Duodenal mucosa (tissue), 2 donors: ENCODE measurements around the gene LPAR1.

Experiments used
- H3K27ac ChIP-seq: one replicate; pipeline ENCODE4 v1.7.0; 2013; ENCODE audit warnings: low read depth, low read length
- H3K27me3 ChIP-seq, 2 donors: one replicate each; pipeline ENCODE4 v1.7.0; 2013; ENCODE audit warnings: low read length in 2 of 2, control low read depth in 1 of 2; ENCODE audit not compliant: insufficient read depth in 2 of 2, control insufficient read depth in 1 of 2
- H3K36me3 ChIP-seq, 2 donors: one replicate each; pipeline ENCODE4 v1.7.0; 2013; ENCODE audit warnings: low read length in 2 of 2, control low read depth in 1 of 2; ENCODE audit not compliant: insufficient read depth in 2 of 2, control insufficient read depth in 1 of 2
- H3K4me1 ChIP-seq, 2 donors: one replicate each; pipeline ENCODE4 v1.7.0; 2013; ENCODE audit warnings: low read length in 2 of 2, control low read depth in 1 of 2; ENCODE audit not compliant: insufficient read depth in 2 of 2, control insufficient read depth in 1 of 2
- H3K4me3 ChIP-seq, 2 donors: one replicate each; pipeline ENCODE4 v1.7.0; 2013; ENCODE audit warnings: low read length in 2 of 2, low read depth in 1 of 2
- H3K9ac ChIP-seq, 2 donors: one replicate each; pipeline ENCODE4 v1.7.0; 2013; ENCODE audit warnings: low read length in 2 of 2, low read depth in 1 of 2
- H3K9me3 ChIP-seq, 2 donors: one replicate each; pipeline ENCODE4 v1.7.0; 2013; ENCODE audit warnings: low read length in 2 of 2, control low read depth in 1 of 2; ENCODE audit not compliant: control insufficient read depth in 1 of 2

LPAR1 gene

DNA sequence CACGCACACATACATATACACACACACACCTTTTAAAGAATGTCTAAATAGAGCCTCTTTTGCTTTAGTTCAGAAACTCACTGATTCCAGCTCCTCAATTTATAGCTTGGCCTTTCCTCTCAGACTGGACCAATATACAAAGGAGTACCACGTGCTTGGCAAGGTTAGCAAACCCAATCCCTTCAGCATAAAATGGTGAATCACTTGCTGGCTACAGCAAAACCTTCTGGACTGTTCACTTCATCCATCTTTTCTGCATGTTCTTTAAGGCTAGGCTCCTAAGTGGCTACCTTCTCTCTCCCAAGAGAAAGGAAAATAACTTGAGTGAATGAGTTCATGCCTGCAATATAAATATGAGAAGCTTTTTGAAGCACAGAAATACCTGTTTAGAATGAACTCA, 109.7 kb downstream of the LPAR1 start:
- H3K9ac ChIP-seq: no peak overlapping the region
- H3K27ac ChIP-seq: no peak overlapping the region
- no peak overlapping the region for H3K4me3 ChIP-seq
- no peaks in the 10 kb centered on the region for H3K27me3 ChIP-seq
- no peaks in the 10 kb centered on the region for H3K36me3 ChIP-seq
- no peaks in the 10 kb centered on the region for H3K9me3 ChIP-seq
- H3K4me1 ChIP-seq: peaks cover 5 to 13% of the 10 kb centered on the region in 2 donors

DNA sequence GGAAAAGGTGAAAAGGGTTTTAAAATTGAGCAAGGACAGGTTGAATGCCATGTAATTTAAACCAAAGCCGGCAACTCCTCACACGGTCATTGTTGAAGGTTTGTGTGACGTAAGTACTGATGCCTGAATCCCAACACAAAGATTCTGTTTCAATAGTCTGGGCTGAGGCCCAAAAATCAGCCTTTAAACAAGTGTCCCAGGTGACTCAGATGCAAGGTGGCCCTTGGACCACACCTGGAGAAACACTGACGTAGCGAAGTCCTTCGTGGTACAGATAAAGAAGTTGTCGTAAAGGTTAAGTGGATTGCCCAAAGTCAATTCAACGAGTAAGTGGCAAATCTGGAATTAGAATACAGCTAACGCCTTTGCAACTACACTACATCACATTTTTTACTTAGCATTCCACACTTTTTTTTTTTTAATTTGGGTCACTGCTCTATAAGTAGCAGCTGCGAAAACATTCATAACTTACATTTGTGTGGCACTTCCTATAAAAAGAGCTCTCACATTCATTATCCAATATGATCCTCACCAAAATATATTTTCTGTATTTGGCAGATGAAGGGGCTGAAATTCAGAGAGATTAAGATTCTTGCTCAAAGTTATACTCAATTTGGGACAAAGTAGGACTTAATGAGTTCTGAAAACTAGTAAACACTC, 111.3 kb downstream of the LPAR1 start:
- H3K4me1 ChIP-seq: peaks cover 0 to 7% of the 10 kb centered on the region in 2 donors
- no peaks in the 10 kb centered on the region for H3K27me3 ChIP-seq
- no peaks in the 10 kb centered on the region for H3K9me3 ChIP-seq
- H3K9ac ChIP-seq: no peak overlapping the region
- no peak overlapping the region for H3K27ac ChIP-seq
- no peak overlapping the region for H3K4me3 ChIP-seq
- no peaks in the 10 kb centered on the region for H3K36me3 ChIP-seq

- Histone ChIP-seq H3K27me3 (no peaks in the 10 kb centered on the region), H3K27ac (no peak overlapping the region), H3K9me3 (no peaks in the 10 kb centered on the region), H3K9ac (no peak overlapping the region), H3K4me3 (no peak overlapping the region), H3K4me1 (peaks cover 0 to 17% of the 10 kb centered on the region in 2 donors), H3K36me3 (no peaks in the 10 kb centered on the region)
Observed at GRCh38 chr9:110923601-110924000, 114.7 kb downstream of the LPAR1 start.

- Histone ChIP-seq H3K4me3 (no peak overlapping the region), H3K4me1 (peaks cover 0 to 17% of the 10 kb centered on the region in 2 donors), H3K9me3 (no peaks in the 10 kb centered on the region), H3K36me3 (no peaks in the 10 kb centered on the region), H3K9ac (no peak overlapping the region), H3K27me3 (no peaks in the 10 kb centered on the region), H3K27ac (no peak overlapping the region)
Observed at GRCh38 chr9:110922145-110922544, 116.1 kb downstream of the LPAR1 start.

DNA sequence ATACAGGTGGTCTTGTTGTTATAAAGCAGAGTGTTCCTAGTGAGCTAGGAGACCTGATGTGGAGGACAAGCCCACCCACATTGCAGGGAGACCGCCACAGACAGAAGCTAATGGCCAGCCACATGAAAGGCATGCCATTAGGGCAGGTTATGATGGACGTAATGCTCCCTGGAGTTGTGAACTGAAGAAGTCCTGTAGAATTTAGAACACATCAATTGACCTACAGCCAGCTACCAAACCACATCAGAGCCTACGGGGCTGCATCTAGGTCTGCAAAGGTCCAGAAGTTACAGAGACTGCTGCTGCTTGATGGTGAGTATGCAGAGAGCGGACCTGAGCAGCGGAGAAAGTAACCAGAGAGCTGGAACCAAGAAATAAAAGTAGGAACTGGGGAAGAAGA, 116.6 kb downstream of the LPAR1 start:
- no peak overlapping the region for H3K4me3 ChIP-seq
- no peaks in the 10 kb centered on the region for H3K27me3 ChIP-seq
- H3K9ac ChIP-seq: no peak overlapping the region
- no peak overlapping the region for H3K27ac ChIP-seq
- H3K4me1 ChIP-seq: peaks cover 0 to 17% of the 10 kb centered on the region in 2 donors
- H3K36me3 ChIP-seq: no peaks in the 10 kb centered on the region
- H3K9me3 ChIP-seq: no peaks in the 10 kb centered on the region

GRCh38 chr9:110919609-110920008, 118.7 kb downstream of the LPAR1 start:
- no peaks in the 10 kb centered on the region for H3K36me3 ChIP-seq
- H3K27me3 ChIP-seq: no peaks in the 10 kb centered on the region
- H3K4me3 ChIP-seq: no peak overlapping the region
- H3K9me3 ChIP-seq: no peaks in the 10 kb centered on the region
- H3K4me1 ChIP-seq: peaks cover 0 to 14% of the 10 kb centered on the region in 2 donors
- no peak overlapping the region for H3K27ac ChIP-seq
- no peak overlapping the region for H3K9ac ChIP-seq

GRCh38 chr9:110919050-110919435, 119.2 kb downstream of the LPAR1 start:
- H3K4me3 ChIP-seq: no peak overlapping the region
- H3K4me1 ChIP-seq: peaks cover 0 to 14% of the 10 kb centered on the region in 2 donors
- no peaks in the 10 kb centered on the region for H3K36me3 ChIP-seq
- H3K9ac ChIP-seq: no peak overlapping the region
- H3K27me3 ChIP-seq: no peaks in the 10 kb centered on the region
- no peaks in the 10 kb centered on the region for H3K9me3 ChIP-seq
- no peak overlapping the region for H3K27ac ChIP-seq

DNA sequence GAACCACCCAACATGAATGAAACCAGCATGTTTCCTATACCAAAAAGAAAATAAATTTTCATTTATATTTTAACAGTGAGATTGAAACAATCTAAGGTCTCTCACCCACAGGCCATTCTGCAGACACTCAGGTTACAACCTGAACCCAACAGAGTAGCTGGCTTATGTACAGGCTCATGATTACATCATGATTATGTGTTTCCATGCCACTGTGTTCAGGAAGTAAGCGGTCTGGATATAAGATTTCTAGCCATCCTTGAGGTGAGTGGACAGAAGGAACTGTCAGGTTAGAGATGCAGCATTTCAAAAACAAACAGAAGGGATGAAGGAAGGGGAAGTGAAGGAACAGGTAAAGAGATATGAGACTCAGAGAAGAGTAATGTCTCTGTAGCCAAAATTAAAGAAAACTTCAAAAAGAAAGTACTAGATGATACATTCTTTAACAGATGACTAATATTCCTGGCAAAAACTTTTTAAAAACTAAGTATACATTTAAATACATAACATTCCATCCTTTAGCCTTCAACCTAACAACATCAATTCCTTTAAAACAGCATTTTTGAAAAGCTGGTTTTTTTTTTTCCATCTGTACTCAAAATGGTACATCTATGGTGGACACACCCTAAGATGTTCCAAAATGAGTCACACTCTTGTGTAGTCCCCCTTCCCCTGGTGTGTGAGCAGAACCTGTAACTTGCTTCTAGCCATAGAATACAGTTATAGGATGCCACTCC, 119.8 kb downstream of the LPAR1 start:
- peaks cover 0 to 14% of the 10 kb centered on the region in 2 donors for H3K4me1 ChIP-seq
- no peak overlapping the region for H3K9ac ChIP-seq
- no peak overlapping the region for H3K27ac ChIP-seq
- no peaks in the 10 kb centered on the region for H3K27me3 ChIP-seq
- H3K4me3 ChIP-seq: no peak overlapping the region
- no peaks in the 10 kb centered on the region for H3K9me3 ChIP-seq
- H3K36me3 ChIP-seq: no peaks in the 10 kb centered on the region

DNA sequence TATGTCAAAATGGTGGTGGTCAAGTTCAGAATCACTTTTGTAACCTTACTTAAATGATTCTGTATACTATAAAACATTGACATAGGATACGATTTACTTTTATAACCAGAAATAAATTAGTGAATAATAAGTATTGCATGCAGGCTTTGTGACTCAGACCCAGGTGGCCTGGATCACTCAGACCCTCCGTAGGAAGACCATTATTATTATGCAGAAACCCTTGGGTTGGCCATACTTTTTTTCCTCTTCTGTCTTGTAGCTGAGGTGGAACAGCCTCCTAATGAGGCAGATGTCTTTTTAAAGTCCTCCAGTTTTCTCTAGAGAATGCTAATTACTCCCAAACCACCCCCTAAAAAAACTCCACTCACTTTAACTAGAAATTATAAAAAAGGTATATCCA, 121.9 kb downstream of the LPAR1 start:
- H3K4me3 ChIP-seq: no peak overlapping the region
- H3K27me3 ChIP-seq: no peaks in the 10 kb centered on the region
- no peak overlapping the region for H3K27ac ChIP-seq
- H3K36me3 ChIP-seq: no peaks in the 10 kb centered on the region
- no peak overlapping the region for H3K9ac ChIP-seq
- H3K4me1 ChIP-seq: peaks cover 0 to 19% of the 10 kb centered on the region in 2 donors
- no peaks in the 10 kb centered on the region for H3K9me3 ChIP-seq

- Histone ChIP-seq H3K27ac (no peak overlapping the region), H3K4me1 (peaks cover 0 to 8% of the 10 kb centered on the region in 2 donors), H3K4me3 (no peak overlapping the region), H3K36me3 (no peaks in the 10 kb centered on the region), H3K9me3 (peaks cover 6 to 17% of the 10 kb centered on the region in 2 donors), H3K9ac (no peak overlapping the region), H3K27me3 (no peaks in the 10 kb centered on the region)
Observed at GRCh38 chr9:110912419-110913291, 125.6 kb downstream of the LPAR1 start.
